Omental fat pad (tissue), 4 donors: Measurements from ENCODE around the gene SRSF10. TPM values are rescaled to one million over a fixed set of nuclear protein-coding genes. Genes with fewer than 3 reads are reported as not detected.
"Not testable (repeated sequence)": the region's sequence is repeated elsewhere in the genome, so short reads cannot be mapped to it uniquely, and the experiment has no call there.

Experiments
- ATAC-seq: fragments of 150-250 bp; one replicate; pipeline ENCODE4 v1.9.1; 2016; ENCODE audit warnings: mild to moderate bottlenecking, moderate library complexity; ENCODE audit not compliant: low FRiP score
- DNase-seq: peaks from one replicate; pipeline ENCODE4 v3.0.0-alpha.2; 2019; ENCODE audit warnings: low spot score
- CTCF ChIP-seq, 3 donors: fragments of 450-650 bp; IDR thresholded peaks; one replicate each; pipeline ENCODE4 v1.5.1; 2016 to 2017; ENCODE audit warnings: antibody characterized with exemption in 3 of 3, mild to moderate bottlenecking in 3 of 3, moderate library complexity in 2 of 3
- total RNA-seq, 4 donors: library from RNA; depleted of rRNA; stranded (reverse); fragments of >200 nt; gene quantifications; one replicate each; pipeline ENCODE4 v1.1.0, GENCODE V29; 2016

The SRSF10 gene
- total RNA-seq, 4 donors from 2014 or later = 101 to 152 (median 120) TPM

GRCh38 chr1:24018611-24019580 lies 38.8 kb upstream of the SRSF10 start:
- ATAC-seq = peak; percentile 86
- peak; percentile 99 for DNase-seq

DNA sequence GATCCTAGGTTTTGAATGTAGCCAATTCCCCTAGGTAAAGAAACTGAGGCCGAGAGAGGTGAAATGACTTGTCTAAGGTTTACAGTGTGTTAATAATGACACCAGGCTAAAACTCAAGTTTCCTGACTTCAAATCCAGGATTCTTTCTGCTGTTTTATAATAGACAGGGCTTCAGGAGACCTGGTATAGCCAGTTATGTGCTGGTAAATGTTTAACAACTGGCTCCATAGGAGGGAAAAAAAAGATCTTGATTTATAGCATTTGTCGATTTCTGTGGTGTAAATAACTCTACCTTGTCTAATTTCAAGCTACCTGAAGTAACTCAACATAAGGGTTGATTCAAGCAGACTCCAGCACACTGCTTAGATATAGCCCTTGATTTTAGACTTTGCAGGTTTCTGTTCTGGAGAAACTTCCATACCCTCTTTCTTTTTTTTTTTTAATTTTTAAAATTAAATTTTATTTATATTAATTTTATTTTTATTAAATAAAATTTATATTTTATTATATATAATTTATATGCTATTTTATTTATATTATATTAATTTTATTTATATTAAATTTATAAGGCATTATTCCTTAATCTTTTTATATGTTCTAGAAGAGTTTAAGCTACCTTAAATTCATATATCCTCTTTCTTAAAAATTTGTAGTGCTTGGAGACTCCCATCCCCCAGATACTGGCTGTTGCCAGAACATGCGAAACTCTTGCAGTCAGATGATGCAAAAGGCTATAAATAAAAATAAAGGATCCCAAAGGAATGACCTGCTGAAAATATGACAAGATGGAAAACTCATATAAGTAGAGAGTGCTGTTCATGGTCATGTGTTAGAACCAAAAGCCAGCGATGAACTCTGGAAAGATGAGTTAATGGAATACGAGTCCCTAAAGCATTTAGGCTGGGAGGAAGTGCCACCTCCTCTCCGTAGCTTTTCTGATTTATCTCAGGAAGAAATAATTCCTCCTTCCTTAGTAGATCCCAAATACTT lies 35.4 kb upstream of the SRSF10 start:
- peak; percentile 21 for ATAC-seq
- no peak for TF ChIP-seq CTCF (IDR thresholded peaks at IDR 0.05)
- DNase-seq = no peak

More at GRCh38 chr1:24018611-24019580, 38.8 kb upstream of the SRSF10 start:
- no peak for TF ChIP-seq CTCF (IDR thresholded peaks at IDR 0.05)

GRCh38 chr1:24012878-24013277 lies 32.8 kb upstream of the SRSF10 start:
- not testable (repeated sequence) for DNase-seq, ATAC-seq

DNA sequence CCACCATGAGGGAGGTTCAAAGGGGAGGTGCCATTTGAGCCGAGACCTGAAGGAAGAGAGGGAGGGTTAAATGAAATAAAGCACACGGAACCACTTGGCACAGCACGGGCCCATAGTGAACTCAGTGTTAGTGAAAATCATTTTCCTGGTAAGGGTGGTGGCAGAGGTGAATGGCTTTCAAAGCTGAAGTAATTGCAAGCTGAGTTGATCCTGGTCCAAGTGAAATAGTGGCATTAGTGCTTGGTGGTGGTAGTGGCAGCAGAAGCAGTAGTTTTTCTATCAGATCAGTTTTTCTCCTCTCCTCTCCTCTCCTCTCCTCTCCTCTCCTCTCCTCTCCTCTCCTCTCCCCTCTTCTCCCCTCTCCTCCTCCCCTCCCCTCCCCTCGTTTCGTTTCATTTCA lies 30.5 kb upstream of the SRSF10 start:
- no peak for TF ChIP-seq CTCF (IDR thresholded peaks at IDR 0.05)
- DNase-seq (no peak), ATAC-seq (no peak)

DNA sequence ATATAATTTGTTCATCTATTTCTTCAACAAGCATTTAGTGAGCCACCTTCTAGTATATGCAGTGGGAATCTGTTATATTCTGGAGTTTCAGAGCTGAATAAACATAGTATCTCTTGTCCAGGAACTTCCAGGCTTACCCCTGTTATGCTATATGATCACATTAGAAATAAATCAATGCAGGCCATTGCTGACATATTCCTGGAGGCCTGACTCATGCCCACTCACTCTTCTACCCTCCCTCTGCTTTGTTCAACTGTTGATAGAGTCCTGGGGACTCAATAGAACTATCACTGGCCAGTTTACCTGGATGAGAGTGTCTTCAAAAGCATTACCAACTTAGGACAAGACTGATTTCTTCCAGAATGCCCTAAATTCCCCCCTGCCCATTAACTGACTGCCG lies 29.3 kb upstream of the SRSF10 start:
- DNase-seq = no peak
- no peak for TF ChIP-seq CTCF (IDR thresholded peaks at IDR 0.05)
- ATAC-seq = peak; percentile 38

DNA sequence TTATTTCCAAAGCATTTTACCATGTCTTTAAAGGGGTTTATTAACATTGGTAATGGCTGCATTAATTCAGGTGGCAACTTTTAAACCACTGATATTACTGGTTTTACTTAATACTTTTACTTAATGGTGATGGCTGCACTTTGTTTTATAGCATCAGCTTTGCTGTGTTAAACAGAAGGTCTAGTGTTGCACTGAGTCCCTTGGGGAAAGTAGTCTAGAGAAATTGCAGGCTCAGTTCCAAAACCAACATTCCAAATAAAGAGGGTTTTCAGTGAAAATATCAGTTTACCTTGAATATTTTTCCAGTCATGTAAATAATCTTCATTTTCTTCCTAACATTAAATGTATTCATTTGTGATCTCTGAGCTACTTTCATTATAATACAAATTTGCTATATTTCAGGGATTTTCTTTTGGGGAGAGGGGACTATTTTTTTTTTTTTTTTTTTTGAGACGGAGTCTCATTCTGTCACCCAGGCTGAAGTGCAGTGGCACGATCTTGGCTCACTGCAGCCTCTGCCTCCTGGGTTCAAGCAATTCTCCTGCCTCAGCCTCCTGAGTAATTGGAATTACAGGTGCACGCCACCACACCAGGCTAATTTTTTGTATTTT lies 28.6 kb upstream of the SRSF10 start:
- DNase-seq, ATAC-seq: not testable (repeated sequence)

DNA sequence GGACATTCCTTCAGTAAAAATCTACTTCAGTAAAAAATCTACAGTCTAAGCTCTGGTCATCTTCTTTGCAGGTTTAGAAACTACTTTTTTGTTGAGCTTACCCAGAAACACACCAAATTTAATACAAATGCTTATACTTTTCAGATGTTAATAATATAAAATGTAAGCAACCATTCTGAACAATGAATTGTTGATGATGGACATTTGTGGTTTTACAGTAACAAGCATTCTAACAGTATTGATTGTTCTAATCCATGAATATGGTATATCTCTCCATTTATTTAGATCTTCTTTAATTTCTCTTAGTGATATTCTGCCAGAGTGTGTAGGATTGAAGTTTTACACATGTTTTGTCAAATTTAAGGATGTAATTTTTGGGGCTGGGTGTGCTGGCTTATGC lies 27.0 kb upstream of the SRSF10 start:
- ATAC-seq (no peak), DNase-seq (no peak)
- TF ChIP-seq CTCF (IDR thresholded peaks at IDR 0.05) = no peak
